Erythroblast (primary cell): Measurements from ENCODE around the gene ICA1L.
A peak's percentile ranks its signal among the peaks of the same experiment; 100 is the strongest.

Experiments
- DNase-seq, 2 experiments: peaks; one replicate each; lab custom pipeline; 2025; lab: John Stamatoyannopoulos, UW
- GATA1 ChIP-seq: IDR thresholded peaks from 2 replicates; pipeline ENCODE4 v1.6.1; 2011; ENCODE audit warnings: low read depth, mild to moderate bottlenecking, control low read depth, low read length, moderate library complexity
- POLR2A ChIP-seq: IDR thresholded peaks from 2 replicates; pipeline ENCODE4 v1.6.1; 2011; ENCODE audit warnings: mild to moderate bottlenecking, low read length

Gene ICA1L

DNA sequence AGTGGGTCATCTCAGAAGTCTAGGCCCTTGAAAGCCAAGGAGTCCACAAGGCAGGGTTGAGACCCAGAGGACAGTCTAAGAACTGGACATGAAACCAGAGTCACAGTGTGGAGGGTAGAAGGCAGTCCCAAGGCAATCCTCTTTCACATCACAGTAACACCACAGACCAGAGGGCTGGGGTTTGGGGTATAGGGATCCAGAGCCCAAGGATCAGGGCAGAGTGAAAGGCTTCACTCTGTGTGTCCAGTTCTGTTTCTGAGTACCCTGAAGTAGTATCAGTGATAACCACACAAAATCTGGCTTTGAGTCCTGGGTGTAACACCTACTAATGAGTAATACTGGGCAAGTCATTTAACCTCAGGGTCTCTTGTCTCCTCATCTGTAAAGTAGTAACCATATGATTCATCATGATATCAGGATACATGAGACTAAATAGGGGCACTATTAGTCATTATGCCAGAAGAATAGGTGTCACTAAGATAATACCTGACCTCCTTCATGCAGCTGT lies 91.0 kb downstream of the ICA1L start:
- DNase-seq, result peak in 1 of 2 experiments; percentile 3
- TF ChIP-seq GATA1, result no peak
- TF ChIP-seq POLR2A, result no peak

DNA sequence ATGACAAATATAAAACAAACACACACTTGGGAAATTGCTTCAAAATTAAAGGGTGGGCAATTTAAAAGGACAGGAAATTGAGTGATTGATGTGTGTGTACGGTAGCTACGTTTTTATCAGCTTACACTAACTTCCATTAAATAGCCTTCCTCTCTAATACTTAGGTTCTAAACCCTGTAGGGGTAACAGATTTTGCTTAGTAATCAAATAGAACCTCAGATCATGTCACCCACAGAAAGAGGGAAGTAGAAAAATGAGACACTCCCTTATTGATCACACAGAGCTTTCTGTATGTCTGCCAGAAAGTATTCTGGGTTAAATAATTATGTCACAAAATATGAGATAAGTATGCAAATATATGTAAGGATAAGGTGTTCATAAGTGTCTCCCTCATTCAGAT lies 93.3 kb downstream of the ICA1L start:
- no peak for TF ChIP-seq POLR2A
- no peak for TF ChIP-seq GATA1
- no peak for DNase-seq

GRCh38 chr2:202774104-202774503 lies 97.5 kb downstream of the ICA1L start:
- TF ChIP-seq POLR2A, result no peak
- no peak for TF ChIP-seq GATA1
- DNase-seq, result no peak

DNA sequence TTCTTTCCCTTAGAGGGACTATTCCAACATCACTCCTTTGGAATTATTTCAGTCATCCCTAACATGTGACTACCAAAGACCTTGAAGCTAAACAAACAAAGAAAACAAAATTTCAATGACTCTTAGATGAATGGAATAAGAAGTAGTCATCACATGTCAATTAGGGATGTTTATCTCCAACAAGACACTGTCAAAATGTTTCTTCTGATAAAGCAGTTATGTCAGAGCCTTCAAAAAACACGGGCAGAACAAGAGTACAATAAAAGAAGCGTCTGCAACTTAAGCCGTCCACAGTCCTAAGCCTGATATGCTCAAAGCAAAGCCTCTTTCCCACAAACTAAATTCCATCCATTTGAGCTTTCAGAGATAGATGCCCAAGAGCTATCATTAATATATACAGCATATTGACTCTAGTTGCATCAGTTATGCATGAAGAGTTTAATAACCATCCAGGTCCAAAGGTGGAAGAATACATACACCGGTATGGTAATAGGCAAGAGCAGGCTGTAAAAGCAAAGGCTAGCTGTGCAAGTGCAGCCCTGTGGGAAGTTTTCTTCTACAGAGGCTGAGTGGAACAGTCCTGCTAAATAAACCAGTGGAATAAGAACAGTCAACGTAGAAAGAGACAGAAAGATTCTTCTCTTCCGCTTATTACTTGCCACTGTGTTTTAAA lies 98.1 kb downstream of the ICA1L start:
- TF ChIP-seq POLR2A, result no peak
- no peak for TF ChIP-seq GATA1
- peak; percentile 19 to 40 for DNase-seq

DNA sequence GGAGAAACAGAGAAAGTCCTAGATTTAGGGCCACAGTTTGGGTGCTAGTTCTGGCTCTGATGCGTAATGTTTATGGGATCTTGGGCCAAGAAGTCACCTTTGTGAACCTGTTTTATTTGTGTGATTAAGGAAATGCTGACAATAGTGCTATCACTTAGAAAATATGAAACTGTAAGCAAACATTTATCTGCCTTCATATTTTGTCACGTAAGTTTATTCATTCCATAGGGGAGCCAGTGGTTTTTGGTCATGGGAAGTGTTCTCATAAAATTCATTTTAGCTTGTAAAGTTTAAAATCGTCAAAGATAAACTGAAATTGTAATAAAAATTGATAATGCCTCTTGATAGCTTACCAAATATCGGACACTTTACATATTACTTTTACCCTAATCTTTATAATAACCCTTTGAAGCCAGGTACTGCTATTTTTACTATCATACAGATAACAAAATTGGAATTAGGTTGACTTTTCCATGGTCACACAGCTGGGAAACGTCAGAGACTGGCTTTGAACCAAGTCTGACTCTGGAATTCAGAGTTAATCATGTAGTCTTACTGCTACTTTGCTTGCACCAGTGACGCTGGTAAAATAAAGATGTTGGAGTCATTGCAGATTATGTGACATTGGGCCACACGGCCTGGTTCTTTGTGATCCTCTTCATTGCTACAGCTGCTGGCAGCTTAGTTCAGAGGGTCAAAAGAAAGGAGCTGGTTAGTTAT lies 99.7 kb downstream of the ICA1L start:
- no peak for DNase-seq
- no peak for TF ChIP-seq GATA1
- TF ChIP-seq POLR2A, result no peak

DNA sequence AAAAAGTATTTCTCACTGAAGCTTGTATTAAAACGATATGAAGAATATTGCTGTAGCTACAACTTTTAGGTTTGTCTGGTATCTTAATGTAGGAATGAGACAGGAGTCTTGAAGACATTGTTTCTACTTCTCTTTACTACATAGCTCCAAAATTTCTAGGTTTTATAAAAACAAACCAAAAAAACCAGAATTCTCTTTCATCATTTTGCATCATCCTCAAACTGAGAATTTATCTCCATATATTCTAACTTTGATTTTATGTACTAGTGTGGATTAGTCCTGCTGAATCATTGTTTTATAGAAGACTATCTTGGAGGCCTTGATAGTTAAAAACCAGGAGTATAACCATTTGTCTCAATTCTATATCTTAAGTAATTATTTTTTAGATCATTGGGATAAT lies 100.2 kb downstream of the ICA1L start:
- no peak for TF ChIP-seq POLR2A
- TF ChIP-seq GATA1, result no peak
- peak in 1 of 2 experiments; percentile 4 for DNase-seq

DNA sequence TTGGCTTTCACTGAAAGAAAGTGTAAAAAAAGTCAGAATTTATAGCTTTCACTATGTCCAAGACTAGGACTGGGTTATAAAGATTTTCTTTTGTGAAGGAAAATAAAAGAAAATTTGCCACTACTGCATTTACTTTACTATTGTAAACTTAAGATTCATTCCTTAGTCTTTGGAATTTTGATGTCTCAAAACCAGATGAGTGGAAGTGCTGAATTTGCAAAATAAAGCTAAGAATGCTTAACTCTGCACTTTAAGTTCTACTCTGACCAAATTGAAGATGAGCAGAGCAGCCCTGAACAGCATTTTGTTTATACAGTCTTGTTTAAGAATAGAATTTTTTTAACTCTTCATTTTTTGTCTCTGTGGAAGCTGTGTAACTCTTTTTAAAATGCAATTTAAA lies 102.4 kb downstream of the ICA1L start:
- no peak for DNase-seq
- TF ChIP-seq GATA1 (no peak), POLR2A (no peak)

- no peak for TF ChIP-seq POLR2A
- TF ChIP-seq GATA1, result no peak
- no peak for DNase-seq
Observed at GRCh38 chr2:202768273-202768672, 103.3 kb downstream of the ICA1L start.

DNA sequence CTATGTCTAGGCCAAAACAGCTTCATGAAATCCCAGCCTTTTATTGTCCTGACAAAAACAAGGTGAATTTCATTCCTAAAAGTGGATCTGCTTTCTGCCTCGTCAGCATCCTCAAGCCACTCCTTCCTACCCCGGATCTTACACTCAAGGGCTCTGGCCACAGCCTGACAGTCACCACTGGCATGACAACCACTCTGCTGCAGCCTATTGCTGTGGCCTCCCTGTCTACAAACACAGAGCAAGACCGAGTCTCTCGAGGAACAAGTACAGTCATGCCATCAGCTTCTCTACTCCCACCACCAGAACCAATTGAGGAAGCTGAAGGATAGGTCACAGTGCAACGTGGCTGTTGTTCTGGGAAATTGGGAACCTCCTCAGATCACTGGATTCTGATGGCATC lies 106.1 kb downstream of the ICA1L start:
- TF ChIP-seq GATA1 (no peak), POLR2A (no peak)
- DNase-seq, result no peak

DNA sequence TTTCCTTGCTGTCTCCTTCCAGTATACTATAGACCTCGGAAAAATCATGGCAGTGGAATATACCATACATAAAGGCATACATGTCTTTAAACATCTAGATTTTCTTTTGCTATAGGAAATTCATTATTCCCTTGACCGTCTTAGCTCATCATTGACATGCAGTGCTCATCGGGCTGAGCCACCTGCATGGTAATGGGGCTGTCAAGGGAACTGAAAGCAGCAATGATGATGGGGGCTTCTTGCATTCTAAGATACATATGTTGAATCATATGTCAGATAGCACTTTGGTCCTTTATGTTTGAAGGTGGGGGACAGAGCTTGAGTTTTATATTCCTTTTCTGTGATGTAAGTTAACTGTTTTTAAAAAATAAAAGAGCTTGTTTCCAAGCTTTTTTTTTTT lies 106.6 kb downstream of the ICA1L start:
- TF ChIP-seq POLR2A (no peak), GATA1 (no peak)
- DNase-seq, result no peak

- no peak for DNase-seq
- TF ChIP-seq GATA1 (no peak), POLR2A (no peak)
Observed at GRCh38 chr2:202763916-202764315, 107.7 kb downstream of the ICA1L start.

- DNase-seq, result no peak
- TF ChIP-seq GATA1, result no peak
- TF ChIP-seq POLR2A, result no peak
Observed at GRCh38 chr2:202762556-202762955, 109.0 kb downstream of the ICA1L start.

DNA sequence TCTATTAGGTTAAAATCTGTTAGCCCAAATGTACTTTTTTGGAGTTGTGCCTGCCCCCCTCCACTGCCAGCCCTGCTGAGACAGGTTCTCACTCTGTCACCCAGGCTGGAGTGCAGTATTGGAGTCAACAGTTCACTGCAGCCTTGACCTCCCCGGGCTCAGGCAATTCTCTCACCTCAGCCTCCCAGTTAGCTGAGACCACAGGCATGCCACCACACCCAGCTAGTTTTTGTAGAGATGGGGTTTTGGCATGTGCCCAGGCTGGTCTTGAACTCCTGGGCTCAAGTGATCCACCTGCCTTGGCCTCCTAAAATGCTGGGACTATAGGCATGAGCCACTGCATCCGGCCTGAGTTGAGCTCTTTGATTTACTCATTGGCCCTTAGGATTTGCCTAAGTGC lies 110.7 kb downstream of the ICA1L start:
- TF ChIP-seq GATA1, result no peak
- TF ChIP-seq POLR2A, result no peak
- no peak for DNase-seq

DNA sequence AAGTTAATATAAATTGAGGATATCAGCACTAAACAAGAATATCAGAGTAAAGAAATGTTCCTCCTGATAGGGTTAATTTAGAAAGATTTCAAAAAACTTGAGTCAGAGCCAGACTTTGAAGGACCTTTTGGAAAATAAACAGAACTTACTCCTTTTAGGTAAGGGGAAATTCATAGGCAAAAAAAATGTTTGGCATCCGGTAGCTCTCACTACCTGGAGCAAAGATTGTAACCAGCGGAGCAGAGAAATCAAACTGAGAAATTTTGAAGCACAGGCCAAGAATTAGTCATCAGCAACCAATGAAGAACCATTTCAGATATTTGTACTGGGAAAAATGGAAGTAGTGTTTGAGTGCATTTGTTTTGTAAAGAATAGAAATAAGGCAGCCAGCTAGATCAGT lies 113.0 kb downstream of the ICA1L start:
- DNase-seq, result no peak

DNA sequence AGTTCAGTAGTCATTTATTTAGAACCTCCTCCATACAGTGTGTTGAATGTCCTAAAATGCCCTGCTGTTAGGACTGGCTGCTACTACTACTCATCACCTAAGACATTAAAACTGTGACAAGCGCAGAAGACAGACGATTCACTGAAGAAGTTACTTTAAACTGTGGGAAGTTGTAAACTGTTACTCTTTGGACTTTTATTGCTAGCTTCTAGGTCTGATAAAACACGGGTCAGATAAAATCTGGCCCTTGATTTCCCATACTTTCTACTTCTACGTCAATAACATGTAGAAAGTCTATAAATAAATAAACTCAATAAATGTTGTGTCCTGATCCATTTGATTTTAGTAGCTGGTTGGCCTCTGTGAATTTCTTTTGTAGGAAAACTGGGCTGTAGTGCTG lies 113.4 kb downstream of the ICA1L start:
- DNase-seq, result no peak
- TF ChIP-seq POLR2A (no peak), GATA1 (no peak)

More for the DNA sequence above, 113.0 kb downstream of the ICA1L start:
- TF ChIP-seq GATA1 (no peak), POLR2A (no peak)
